GM23338 (cell line): ENCODE measurements around the gene NCKAP5. TPM values are rescaled to one million over a fixed set of nuclear protein-coding genes. Genes with fewer than 3 reads are reported as not detected.

Experiments
- CREB1 ChIP-seq: fragments of 250-450 bp; sonication (Bioruptor Pico); IDR thresholded peaks from 2 replicates; pipeline ENCODE4 v1.5.0; 2020; ENCODE audit warnings: low read depth, mild to moderate bottlenecking, moderate library complexity
- ETS1 ChIP-seq: IDR thresholded peaks from 2 replicates; pipeline ENCODE4 v1.6.1; 2016; ENCODE audit warnings: antibody characterized with exemption
- EZH2 ChIP-seq: fragments of 200-600 bp; sonication (generic); IDR thresholded peaks from one replicate; pipeline ENCODE4 v1.8.0; 2017; ENCODE audit warnings: antibody characterized with exemption, mild to moderate bottlenecking, low read depth; ENCODE audit not compliant: unreplicated experiment
- EZH2phosphoT487 ChIP-seq: fragments of 200-600 bp; sonication (generic); IDR thresholded peaks from one replicate; pipeline ENCODE4 v1.8.1; 2018; ENCODE audit warnings: antibody characterized with exemption; ENCODE audit not compliant: unreplicated experiment
- JUNB ChIP-seq: IDR thresholded peaks from one replicate; pipeline ENCODE4 v1.6.1; 2016; ENCODE audit warnings: antibody characterized with exemption; ENCODE audit not compliant: unreplicated experiment
- NANOG ChIP-seq: IDR thresholded peaks from 2 replicates; pipeline ENCODE4 v1.6.1; 2016; ENCODE audit warnings: antibody characterized with exemption, borderline replicate concordance
- POLR2AphosphoS5 ChIP-seq: IDR thresholded peaks from 2 replicates; pipeline ENCODE4 v1.6.1; 2016; ENCODE audit warnings: antibody characterized with exemption, low read depth
- REST ChIP-seq: IDR thresholded peaks from one replicate; pipeline ENCODE4 v1.6.1; 2018; ENCODE audit warnings: antibody characterized with exemption; ENCODE audit not compliant: unreplicated experiment
- STAT1 ChIP-seq: IDR thresholded peaks from one replicate; pipeline ENCODE4 v1.6.1; 2016; ENCODE audit warnings: antibody characterized with exemption; ENCODE audit not compliant: unreplicated experiment
- ZNF462 ChIP-seq: fragments of 250-450 bp; sonication (Bioruptor Pico); IDR thresholded peaks from 2 replicates; pipeline ENCODE4 v1.5.0; 2020; ENCODE audit warnings: mild to moderate bottlenecking, moderate library complexity
- polyA plus RNA-seq: library from polyadenylated mRNA; unstranded; fragments of >200 nt; fragmentation: Nextera tagmentation; extraction: Ambion mirVana; gene quantifications from 2 replicates; pipeline ENCODE4 v1.2.1, GENCODE V29; 2016
- total RNA-seq: library from RNA; depleted of rRNA; stranded (reverse); fragments of >200 nt; shearing (Covaris generic); gene quantifications from 2 replicates; pipeline ENCODE4 v1.2.3, GENCODE V29; 2014

NCKAP5 gene
- total and polyA plus RNA-seq, 2 experiments from 2014 or later: 0.34 to 0.73 TPM

GRCh38 chr2:133541797-133542196 lies 26.5 kb downstream of the NCKAP5 start (continued):
- TF ChIP-seq ZNF462 (no peak), POLR2AphosphoS5 (no peak), ETS1 (no peak), NANOG (no peak), JUNB (no peak), EZH2 (no peak), CREB1 (no peak), STAT1 (no peak), REST (no peak), EZH2phosphoT487 (no peak)
